IgD-negative memory B cell (primary cell): ENCODE results near the gene MICAL2. TPM values are rescaled to one million over a fixed set of nuclear protein-coding genes. Genes with fewer than 3 reads are reported as not detected.
"Not testable (repeated sequence)": the region's sequence is repeated elsewhere in the genome, so short reads cannot be mapped to it uniquely, and the experiment has no call there.

Source experiments
- H3K27ac Mint-ChIP-seq, 3 donors: one replicate each; pipeline ENCODE4 v1.8.0; 2020 to 2022; ENCODE audit warnings: mild to moderate bottlenecking in 3 of 3, mixed read lengths in 3 of 3, moderate library complexity in 1 of 3
- H3K27me3 Mint-ChIP-seq: one replicate; pipeline ENCODE4 v1.8.0; 2021; ENCODE audit warnings: mixed read lengths
- H3K36me3 Mint-ChIP-seq: one replicate; pipeline ENCODE4 v1.8.0; 2020; ENCODE audit warnings: mild to moderate bottlenecking, mixed read lengths
- H3K4me1 Mint-ChIP-seq, 3 donors: one replicate each; pipeline ENCODE4 v1.8.0; 2020 to 2022; ENCODE audit warnings: mixed read lengths in 3 of 3, mild to moderate bottlenecking in 1 of 3
- H3K4me3 Mint-ChIP-seq, 4 donors: one replicate each; pipeline ENCODE4 v1.8.0; 2020 to 2022; ENCODE audit warnings: mild to moderate bottlenecking in 4 of 4, mixed read lengths in 4 of 4, moderate library complexity in 3 of 4
- H3K9me3 Mint-ChIP-seq, 3 donors: one replicate each; pipeline ENCODE4 v1.8.0; 2020 to 2021; ENCODE audit warnings: mixed read lengths in 3 of 3, mild to moderate bottlenecking in 1 of 3
- polyA plus RNA-seq: library from polyadenylated mRNA; unstranded; fragments of 300-500 nt; fragmentation: Illumina TruSeq; gene quantifications from one replicate; pipeline ENCODE4 v1.2.3, GENCODE V29; 2021

MICAL2 gene
- polyA plus RNA-seq, 1 donor from 2014 or later = 0.84 TPM

DNA sequence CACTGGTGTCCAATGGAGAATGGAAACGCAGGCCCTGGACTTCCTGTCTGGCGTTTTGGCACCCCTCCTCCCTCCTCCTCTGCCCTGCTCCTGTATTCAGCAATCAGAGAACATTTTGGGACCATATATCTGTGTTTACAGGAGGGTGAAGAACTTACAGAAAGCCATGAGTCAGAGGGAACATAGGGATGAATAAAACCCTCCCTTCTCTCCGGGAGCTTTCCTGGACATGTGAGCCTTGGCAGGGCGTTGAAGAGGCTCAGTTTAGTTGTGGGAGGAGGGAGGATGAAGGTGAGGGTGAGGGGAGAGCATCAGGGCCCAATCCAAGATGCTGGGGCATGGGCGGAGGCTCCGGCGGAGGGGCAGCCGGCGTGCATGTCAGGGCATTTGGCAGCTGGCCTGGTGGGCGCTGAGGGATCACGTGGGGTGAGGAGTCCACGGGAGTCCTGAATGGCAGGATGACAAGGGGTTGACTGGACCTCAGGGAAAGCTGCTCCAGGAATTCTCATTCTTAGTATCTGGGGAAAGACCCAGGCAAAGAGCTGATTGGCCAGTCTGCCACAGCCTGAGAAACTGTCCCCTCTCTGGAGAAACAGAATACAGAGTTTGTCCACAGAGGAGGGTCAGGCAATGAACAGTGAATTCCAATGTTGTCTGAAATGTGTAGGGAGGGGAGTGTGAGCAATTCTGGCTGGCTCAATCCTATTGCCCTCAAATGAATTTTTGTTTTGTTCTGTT, 28.9 kb downstream of the MICAL2 start:
- Mint-ChIP-seq H3K9me3 (no peaks in the 10 kb centered on the region), H3K27ac (no peak overlapping the region), H3K36me3 (no peaks in the 10 kb centered on the region), H3K27me3 (peaks cover 3% of the 10 kb centered on the region), H3K4me3 (no peak overlapping the region), H3K4me1 (peaks cover 0 to 3% (median 1%) of the 10 kb centered on the region in 3 donors)

DNA sequence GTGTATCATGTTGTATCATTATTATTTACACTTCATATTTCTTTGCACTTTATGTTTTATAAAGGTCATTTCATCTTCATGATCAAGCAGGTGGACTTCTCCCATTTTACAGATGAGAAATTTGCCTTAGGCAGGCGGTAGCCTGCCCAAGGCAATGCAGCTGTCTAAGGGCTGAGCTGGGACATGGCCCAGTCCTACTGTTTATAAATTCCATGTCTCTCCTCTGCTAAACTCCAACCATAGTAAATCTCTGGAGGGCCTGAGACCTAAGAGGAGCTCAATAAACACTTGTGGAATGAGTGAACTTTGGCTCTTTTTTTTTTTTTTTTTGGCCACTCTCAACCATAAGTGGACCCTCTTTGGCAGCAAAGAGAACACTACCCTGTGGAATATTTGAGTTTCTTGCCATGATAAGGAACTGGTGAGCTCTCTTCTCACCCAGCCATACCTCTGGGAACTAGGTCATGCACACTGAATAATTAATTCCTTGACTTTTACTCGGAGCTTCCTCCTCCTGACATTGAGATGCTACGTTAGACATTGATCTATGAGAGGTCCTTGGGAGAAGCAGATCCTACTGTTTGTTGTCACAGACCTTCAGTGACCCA, 29.9 kb downstream of the MICAL2 start:
- H3K27ac Mint-ChIP-seq = no peak overlapping the region
- H3K27me3 Mint-ChIP-seq = peaks cover 3% of the 10 kb centered on the region
- no peaks in the 10 kb centered on the region for H3K36me3 Mint-ChIP-seq
- no peaks in the 10 kb centered on the region for H3K9me3 Mint-ChIP-seq
- H3K4me1 Mint-ChIP-seq = peaks cover 0 to 1% (median 0%) of the 10 kb centered on the region in 3 donors
- H3K4me3 Mint-ChIP-seq = no peak overlapping the region

DNA sequence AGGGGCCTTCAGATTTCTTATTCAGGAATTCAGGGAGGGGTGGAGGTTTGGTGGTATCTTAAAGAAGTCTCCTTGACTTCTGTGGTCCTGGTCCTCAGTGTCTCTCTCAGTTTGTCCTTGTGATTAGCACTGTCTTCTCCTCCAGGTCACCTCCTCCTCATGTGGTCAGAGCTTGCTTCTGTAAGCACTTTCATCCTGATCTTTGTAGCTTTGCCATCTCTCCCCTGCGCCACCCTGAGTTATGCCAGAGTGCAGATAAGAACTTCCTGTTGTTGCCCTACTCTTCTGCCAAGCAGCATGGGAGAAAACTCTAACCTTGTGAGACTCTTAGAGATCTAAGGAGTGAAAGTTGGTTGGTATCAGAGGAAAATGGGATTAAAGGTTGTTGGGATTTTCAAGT, 30.9 kb downstream of the MICAL2 start:
- Mint-ChIP-seq H3K27me3 (peaks cover 3% of the 10 kb centered on the region), H3K36me3 (no peaks in the 10 kb centered on the region), H3K4me1 (no peaks in the 10 kb centered on the region), H3K27ac (no peak overlapping the region), H3K9me3 (no peaks in the 10 kb centered on the region), H3K4me3 (no peak overlapping the region)

DNA sequence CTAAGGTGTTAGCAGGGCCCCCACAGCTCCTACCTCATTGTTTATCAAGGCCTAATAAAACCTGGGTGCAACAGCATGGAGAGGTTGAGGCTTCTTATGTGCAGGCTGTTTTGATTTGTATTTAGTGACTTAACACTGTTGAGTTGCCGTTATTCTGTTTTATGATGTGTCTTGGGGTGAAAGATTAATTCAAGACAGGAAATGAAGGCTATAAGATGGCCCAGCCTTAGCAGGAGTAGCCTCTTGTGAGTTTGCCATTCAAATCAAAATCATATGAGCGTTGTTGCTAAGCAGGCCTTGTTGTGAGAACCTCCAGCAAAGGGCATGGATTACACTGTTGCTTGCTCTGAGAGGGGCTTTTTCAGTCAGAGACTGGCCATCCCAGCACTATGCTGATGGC, 31.8 kb downstream of the MICAL2 start:
- no peaks in the 10 kb centered on the region for H3K9me3 Mint-ChIP-seq
- H3K4me1 Mint-ChIP-seq = no peaks in the 10 kb centered on the region
- H3K27ac Mint-ChIP-seq = no peak overlapping the region
- H3K27me3 Mint-ChIP-seq = peaks cover 3% of the 10 kb centered on the region
- H3K4me3 Mint-ChIP-seq = no peak overlapping the region
- H3K36me3 Mint-ChIP-seq = no peaks in the 10 kb centered on the region

DNA sequence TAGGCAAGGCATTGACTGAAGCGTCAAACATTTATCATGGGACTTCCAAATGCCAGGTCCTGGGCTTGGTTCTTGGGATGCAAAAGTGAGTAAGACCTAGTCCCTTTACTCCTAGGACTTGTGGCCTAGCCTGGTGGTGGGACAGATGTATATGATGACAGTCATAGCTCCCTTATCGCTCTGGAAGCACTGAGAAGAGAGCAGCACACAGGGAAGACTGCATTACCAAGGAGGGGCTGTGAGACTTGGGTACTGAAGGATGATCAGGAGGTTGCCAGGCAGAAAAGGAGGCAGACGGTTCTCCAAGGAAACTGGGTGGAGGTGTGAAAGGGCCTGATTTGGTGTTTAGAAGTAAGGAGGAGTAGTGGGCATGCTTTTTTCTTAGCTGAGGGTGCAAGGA, 32.5 kb downstream of the MICAL2 start:
- Mint-ChIP-seq H3K27me3 (peaks cover 3% of the 10 kb centered on the region), H3K27ac (no peak overlapping the region), H3K36me3 (no peaks in the 10 kb centered on the region), H3K9me3 (no peaks in the 10 kb centered on the region), H3K4me3 (no peak overlapping the region), H3K4me1 (no peaks in the 10 kb centered on the region)

DNA sequence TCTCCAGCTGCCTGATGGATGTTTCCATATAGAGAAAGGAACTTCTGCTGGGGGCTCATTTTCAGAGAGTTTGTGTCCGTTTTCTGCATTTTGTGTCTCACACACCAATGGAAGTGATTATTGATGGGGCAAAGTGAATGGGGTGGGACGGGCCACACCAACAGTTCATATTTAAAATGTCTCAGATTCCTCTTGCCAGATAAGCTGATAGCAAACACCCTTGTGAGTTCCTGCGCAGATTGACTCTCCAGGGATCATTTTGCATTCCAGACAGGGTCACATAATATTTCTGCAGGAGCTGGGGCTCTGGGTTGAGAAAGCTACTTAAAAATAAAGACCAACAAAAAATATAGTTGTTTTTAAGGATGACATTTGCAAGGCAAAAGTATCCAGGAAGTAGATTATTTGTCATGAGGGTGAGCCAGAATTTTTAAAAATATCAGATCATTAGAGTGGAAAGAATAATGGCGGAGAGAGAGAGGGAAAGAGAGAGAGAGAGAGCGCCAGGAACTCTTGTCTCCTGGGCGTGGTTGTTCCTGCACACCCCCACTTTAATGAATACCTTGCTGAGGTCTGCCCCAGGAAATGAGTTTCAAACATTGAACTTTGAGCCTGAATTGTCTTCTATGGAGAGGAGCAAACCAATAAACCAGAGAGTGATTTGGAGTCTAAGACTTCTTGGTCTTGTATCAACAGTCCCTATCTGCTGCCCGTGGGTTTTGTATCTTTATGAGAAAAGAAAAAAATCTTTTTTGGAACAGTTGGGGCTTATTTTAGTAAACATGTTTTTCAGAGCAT, 33.3 kb downstream of the MICAL2 start:
- Mint-ChIP-seq H3K4me1 (no peaks in the 10 kb centered on the region), H3K4me3 (no peak overlapping the region)

DNA sequence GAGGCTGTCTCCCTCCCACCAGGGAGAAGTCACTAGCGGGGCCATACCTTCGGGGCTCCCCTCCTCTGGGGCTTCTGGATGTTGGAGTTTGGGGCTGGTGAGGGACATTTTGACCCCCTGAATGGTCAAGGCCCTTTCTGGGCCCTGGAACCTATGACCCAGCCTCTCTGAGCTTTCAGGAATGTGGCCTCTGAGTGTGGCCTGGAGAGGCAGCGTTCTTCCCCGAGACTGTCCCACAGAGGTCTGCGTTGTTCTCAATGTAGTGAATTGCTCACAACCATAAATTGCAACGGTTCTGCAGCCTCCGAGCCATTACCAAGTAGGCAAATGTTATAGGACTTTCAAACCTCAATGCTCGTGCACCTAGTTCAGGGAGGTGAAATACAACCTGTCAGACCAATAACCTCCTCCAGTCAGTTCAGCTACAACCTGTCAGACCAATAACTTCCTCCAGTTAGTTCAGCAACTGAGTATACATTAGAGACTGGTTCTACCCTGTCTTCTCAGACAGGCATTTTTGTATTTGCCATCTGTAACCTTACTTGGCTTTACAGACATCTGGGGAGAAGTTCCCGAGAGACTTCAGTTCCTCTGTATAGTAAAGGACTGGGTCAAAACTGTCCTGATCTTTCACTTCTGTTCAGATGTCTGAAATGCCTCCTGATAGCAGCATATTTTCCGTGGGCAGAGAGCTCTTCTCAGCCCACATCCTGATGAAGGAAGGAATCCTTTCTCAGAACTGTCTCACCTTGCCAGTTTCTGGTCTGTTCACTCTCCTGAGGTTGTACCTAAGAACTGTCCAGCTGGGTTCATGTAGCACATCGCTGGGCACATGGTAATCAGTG, 34.2 kb downstream of the MICAL2 start:
- no peak overlapping the region for H3K27ac Mint-ChIP-seq
- H3K4me1 Mint-ChIP-seq = peaks cover 0 to 2% (median 0%) of the 10 kb centered on the region in 3 donors
- H3K4me3 Mint-ChIP-seq = no peak overlapping the region
- peaks cover 6% of the 10 kb centered on the region for H3K27me3 Mint-ChIP-seq
- no peaks in the 10 kb centered on the region for H3K9me3 Mint-ChIP-seq
- no peaks in the 10 kb centered on the region for H3K36me3 Mint-ChIP-seq

More for the DNA sequence above, 33.3 kb downstream of the MICAL2 start:
- no peaks in the 10 kb centered on the region for H3K9me3 Mint-ChIP-seq
- no peaks in the 10 kb centered on the region for H3K36me3 Mint-ChIP-seq
- no peak overlapping the region for H3K27ac Mint-ChIP-seq
- peaks cover 6% of the 10 kb centered on the region for H3K27me3 Mint-ChIP-seq

DNA sequence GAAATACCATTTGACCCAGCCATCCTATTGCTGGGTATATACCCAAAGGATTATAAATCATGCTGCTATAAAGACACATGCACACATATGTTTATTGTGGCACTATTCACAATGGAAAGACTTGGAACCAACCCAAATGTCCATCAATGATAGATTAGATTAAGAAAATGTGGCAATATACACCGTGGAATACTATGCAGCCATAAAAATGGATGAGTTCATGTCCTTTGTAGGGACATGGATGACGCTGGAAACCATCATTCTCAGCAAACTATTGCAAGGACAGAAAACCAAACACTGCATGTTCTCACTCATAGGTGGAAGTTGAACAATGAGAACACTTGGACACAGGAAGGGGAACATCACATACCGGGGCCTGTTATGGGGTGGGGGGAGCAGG, 36.3 kb downstream of the MICAL2 start:
- H3K9me3 Mint-ChIP-seq, H3K27ac Mint-ChIP-seq, H3K4me1 Mint-ChIP-seq, H3K4me3 Mint-ChIP-seq, H3K27me3 Mint-ChIP-seq, H3K36me3 Mint-ChIP-seq: not testable (repeated sequence)

DNA sequence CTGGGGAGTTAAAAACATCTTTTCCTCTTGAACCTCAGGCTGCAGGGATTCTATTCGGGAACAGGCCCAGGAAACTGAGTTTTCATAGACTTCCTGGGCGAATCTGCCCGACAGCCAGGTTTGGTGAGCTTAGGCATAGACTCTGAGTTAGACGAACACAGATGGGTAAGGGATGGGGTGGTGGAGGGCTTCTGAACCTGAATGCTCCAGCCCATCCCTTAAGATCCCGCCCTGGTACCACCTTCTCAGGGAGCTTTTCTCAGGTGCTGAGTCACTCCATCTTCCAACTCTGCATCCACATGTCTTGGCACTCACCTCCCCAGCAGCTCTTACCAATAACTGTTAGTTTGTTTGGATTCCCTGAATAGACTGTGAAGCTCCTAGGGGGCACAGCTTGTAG, 37.4 kb downstream of the MICAL2 start:
- no peak overlapping the region for H3K27ac Mint-ChIP-seq
- peaks cover 0 to 2% (median 2%) of the 10 kb centered on the region in 3 donors for H3K4me1 Mint-ChIP-seq
- no peak overlapping the region for H3K4me3 Mint-ChIP-seq
- peaks cover 8% of the 10 kb centered on the region for H3K27me3 Mint-ChIP-seq
- H3K36me3 Mint-ChIP-seq = no peaks in the 10 kb centered on the region
- no peaks in the 10 kb centered on the region for H3K9me3 Mint-ChIP-seq

DNA sequence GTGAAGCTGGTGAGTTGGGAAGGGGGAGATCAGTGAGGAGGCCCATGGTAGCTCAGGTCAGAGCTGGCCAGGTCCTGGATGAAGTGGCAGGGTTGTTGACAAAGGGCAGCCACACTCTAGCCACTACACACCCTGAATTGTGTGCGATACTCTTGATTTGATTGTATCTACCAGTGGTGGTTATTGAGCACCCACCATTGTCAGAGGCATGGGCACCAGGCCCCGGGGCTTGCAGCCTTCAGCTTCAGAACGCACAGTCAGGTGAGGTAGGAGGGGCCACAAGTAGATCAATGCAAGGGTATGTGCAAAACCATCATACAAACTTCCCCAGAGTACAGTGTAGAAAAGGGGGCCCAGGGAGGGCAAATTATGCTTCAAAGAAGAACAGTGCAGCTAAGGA, 38.1 kb downstream of the MICAL2 start:
- Mint-ChIP-seq H3K4me3 (no peak overlapping the region), H3K27me3 (peaks cover 7% of the 10 kb centered on the region), H3K36me3 (no peaks in the 10 kb centered on the region), H3K9me3 (no peaks in the 10 kb centered on the region), H3K4me1 (peaks cover 0 to 2% (median 2%) of the 10 kb centered on the region in 3 donors), H3K27ac (no peak overlapping the region)

DNA sequence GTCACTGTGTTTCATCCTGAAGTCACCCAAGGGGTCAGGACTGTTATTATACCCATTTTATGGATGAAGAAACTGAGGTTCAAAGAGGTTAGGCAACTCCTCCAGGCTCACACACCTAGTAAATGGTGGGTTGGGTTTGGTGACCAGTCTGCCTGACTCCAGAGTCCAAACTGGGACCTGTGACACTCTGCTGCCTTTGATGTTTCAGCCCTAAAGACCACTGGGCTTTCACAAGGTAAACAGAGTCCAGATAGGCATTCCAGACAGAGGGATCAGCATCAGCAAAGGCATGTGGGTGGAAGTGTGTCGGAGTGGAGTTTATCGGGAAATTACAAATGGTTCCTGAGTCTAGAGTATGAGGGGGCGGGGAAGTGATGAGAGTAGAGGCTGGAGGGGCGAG, 38.5 kb downstream of the MICAL2 start:
- Mint-ChIP-seq H3K36me3 (no peaks in the 10 kb centered on the region), H3K4me1 (peaks cover 0 to 2% (median 2%) of the 10 kb centered on the region in 3 donors), H3K27me3 (peaks cover 7% of the 10 kb centered on the region), H3K9me3 (no peaks in the 10 kb centered on the region), H3K27ac (no peak overlapping the region), H3K4me3 (no peak overlapping the region)

DNA sequence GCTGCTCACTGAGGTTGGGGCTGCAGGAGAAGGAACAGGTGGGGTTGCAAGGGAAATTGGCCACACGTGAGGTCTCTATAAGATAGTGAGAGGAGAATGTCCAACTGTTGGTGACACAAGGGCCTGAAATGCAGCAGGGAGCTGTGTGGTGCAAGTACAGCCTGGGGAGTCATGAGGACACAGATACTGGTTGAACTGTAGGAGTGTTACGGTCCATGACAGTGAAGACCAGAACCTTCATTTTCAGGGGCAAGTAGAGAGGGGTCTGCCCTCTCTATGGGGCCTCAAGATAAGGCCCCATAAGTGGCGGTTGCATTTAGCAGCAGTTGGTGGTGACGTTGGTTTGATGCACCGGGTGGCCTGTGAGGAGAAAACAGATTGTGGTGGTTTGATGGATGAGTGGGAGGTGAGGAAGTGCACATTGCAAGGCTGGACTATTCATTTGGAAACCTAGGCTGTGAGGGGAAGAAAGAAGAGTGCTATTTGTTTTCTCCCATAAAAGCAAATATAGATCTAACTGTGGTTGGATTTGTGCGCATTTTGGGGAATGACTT, 39.4 kb downstream of the MICAL2 start:
- Mint-ChIP-seq H3K27ac (no peak overlapping the region), H3K4me1 (peaks cover 0 to 2% (median 2%) of the 10 kb centered on the region in 3 donors), H3K9me3 (no peaks in the 10 kb centered on the region), H3K36me3 (no peaks in the 10 kb centered on the region), H3K4me3 (no peak overlapping the region), H3K27me3 (peaks cover 7% of the 10 kb centered on the region)

DNA sequence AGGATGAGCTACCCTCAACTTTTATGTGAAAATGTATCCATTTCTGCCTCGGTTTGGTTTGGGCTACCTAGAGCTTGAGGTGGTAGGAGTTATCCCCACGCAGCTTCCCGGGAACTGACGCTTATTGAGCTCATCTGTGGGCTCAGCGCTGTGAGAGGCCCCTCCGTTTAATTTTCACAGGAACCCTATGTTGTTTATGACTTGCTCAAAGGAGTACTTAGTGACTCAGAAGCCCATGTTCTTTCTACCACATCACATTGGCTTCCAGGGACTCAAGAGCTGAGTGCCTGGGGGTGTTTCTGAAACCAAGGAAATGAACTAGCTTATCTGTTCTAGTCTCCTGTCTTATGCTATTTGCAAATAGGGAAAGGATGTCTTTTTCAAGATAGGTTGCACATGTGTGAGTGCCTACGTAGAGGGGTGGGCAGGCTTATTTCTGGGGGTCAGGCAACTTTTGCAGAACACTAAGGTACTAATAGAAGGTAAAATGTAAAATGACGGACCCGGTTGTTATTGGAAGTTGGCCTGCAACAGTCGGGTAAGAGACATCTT, 40.5 kb downstream of the MICAL2 start:
- no peaks in the 10 kb centered on the region for H3K9me3 Mint-ChIP-seq
- peaks cover 7% of the 10 kb centered on the region for H3K27me3 Mint-ChIP-seq
- H3K4me3 Mint-ChIP-seq = no peak overlapping the region
- H3K27ac Mint-ChIP-seq = no peak overlapping the region
- no peaks in the 10 kb centered on the region for H3K36me3 Mint-ChIP-seq
- peaks cover 0 to 2% (median 2%) of the 10 kb centered on the region in 3 donors for H3K4me1 Mint-ChIP-seq

DNA sequence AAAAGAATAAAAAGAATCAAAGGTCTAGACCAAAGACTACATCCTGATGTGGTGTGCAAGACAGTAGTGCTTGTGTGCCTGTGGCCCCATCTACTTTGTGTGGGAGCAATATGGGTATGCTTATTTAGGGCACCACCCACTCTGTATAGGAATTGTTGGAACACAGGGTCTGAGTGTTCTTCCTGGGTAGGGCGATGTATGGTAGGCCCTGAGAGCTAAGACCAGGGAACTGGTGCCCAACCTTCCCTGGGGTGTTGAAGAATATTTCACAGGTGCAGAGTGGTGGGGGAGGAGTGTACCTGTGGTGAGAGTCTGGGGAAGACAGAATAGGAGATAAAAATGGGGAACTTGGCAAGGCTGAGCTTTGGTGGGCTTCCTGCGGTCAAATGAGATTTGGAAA, 41.9 kb downstream of the MICAL2 start:
- peaks cover 0 to 2% (median 2%) of the 10 kb centered on the region in 3 donors for H3K4me1 Mint-ChIP-seq
- H3K36me3 Mint-ChIP-seq = no peaks in the 10 kb centered on the region
- H3K27me3 Mint-ChIP-seq = peaks cover 7% of the 10 kb centered on the region
- H3K4me3 Mint-ChIP-seq = peak overlapping the region in 1 of 4 donors; percentile 45
- H3K9me3 Mint-ChIP-seq = no peaks in the 10 kb centered on the region
- H3K27ac Mint-ChIP-seq = no peak overlapping the region
